UCSD-AML1 (cell line): Measurements from ENCODE around the gene INPP5E.
A peak's percentile ranks its signal among the peaks of the same experiment; 100 is the strongest.
"Not testable (repeated sequence)": the region's sequence is repeated elsewhere in the genome, so short reads cannot be mapped to it uniquely, and the experiment has no call there.

Source experiments
- DNase-seq: peaks from one replicate; lab custom pipeline; 2025; ENCODE audit not compliant: unreplicated experiment; lab: John Stamatoyannopoulos, UW

INPP5E gene

DNA sequence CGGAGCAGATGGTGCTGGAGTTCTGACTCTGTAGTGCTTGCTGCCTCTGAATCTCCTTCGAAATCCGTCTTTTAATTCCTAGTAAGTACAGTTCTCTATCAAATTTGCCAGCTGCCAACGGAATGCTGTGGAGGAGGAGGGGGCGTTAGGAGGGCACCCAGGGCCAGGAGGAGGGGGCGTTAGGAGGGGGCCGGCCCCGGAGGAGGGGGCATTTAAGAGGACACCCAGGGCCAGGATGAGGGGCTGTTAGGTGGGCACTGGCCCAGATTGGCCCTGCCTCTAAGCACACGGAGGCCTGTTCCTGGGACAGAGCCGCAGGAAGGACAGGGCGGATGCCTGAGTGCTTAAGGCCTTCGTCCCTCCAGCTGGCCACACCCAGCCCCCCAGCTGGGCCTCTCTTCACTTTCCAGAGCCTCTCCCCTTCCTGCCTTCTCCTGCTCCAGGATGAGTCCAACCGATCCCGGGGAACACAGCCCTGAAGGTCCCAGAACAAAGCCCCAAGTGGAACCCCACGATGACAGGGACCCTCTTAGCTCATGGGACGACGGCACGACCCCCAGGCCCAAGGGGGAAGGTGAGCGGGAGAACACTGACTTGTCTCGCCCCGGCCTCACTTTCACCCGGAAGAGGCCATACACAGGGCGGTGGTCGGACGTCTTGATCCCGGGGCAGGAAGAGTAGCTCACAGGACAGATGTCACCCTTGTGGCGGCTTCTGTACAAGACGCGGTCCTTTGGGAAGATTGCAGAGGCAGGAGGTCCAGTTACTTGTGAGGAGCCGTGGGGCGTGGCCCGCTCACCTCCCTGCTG is 9.8 kb downstream of the INPP5E start:
- no peak for DNase-seq

DNA sequence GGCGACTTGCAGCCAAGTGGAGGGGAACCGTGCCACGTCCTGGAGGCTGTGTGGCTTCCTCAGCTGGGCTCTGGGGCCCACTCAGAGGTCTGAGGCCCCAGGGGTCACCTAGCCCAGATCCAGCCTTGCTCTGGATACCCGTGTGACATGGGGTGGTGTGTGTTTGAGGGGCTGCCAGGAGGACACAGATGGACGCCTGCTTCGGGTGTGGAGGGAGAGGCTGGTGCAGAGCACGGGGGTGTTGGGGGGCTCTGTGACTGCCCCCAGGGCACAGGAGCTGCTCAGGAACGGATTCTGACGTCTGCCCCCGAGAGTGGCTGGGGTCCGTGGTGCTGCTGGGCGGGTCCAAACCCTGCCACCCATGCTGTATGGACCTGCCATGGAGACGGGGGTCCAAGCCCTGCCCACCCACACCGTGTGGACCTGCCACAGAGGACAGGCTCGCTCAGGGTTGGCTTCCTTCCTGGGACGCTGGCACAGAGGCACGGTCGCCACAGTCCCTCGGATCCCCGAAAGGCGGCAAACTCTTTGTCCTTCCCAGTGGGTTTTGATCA is 10.5 kb downstream of the INPP5E start:
- no peak for DNase-seq

DNA sequence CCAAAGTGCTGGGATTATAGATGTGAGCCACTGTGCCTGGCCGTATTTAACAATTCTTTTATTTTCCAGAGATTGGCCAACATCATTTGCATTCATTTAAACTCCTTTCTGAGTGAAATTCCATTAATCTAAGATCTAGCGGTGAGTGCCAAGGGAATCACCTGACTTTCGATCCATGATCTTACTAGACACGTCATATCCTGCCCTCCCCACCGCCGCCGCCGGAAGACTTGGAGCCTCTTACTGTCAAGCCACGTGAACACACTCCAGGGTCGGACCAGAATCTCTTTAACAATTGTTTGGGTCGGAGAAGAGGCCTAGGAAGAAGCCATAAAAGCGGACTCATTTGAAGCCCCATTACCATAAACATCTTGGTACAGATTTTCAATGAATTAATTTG is 12.9 kb downstream of the INPP5E start:
- no peak for DNase-seq

DNA sequence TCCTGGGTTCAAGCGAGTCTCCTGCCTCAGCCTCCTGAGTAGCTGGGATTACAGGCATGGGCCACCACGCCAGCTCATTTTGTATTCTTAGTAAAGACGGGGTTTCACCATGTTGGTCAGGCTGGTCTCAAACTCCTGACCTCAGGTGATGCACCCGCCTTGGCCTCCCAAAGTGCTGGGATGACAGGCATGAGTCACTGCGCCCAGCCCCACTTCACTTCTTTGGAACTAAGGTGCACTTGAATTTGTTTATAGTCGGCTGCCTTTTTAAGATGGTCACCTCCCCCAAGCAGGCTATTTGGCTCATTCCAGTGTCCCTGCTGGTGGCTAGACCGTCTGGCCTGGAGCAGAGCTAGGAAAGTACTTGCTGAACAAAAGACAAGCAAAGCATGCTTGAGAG is 14.3 kb downstream of the INPP5E start:
- not testable (repeated sequence) for DNase-seq

DNA sequence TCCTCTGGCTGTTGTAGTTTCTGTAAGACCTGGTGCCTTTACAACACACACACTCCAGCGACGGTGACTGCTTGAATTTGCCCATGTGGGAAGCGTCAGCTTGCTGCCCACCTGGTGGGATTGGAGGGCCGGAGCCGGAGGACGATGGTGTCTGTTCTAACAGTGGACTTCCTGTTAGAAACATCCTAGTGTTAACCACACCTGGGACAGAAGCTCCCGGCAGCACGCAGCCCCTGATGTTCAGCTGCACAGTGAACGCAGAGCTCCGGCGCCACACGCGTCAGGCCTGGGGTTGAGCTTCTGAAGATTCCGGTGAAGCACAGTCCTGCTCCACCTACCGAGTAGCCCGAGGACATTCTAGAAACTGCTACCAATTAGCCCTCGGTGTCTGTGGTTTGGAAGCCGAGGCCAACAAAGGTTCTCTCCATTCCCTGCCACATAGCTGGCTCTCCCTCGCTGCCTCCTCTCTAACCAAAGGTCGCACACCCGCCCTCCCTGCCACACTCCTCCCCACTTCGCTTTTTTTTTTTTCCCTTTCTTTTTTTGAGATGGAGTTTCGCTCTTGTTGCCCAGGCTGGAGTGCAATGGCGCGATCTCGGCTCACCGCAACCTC is 14.8 kb downstream of the INPP5E start:
- DNase-seq = no peak

DNA sequence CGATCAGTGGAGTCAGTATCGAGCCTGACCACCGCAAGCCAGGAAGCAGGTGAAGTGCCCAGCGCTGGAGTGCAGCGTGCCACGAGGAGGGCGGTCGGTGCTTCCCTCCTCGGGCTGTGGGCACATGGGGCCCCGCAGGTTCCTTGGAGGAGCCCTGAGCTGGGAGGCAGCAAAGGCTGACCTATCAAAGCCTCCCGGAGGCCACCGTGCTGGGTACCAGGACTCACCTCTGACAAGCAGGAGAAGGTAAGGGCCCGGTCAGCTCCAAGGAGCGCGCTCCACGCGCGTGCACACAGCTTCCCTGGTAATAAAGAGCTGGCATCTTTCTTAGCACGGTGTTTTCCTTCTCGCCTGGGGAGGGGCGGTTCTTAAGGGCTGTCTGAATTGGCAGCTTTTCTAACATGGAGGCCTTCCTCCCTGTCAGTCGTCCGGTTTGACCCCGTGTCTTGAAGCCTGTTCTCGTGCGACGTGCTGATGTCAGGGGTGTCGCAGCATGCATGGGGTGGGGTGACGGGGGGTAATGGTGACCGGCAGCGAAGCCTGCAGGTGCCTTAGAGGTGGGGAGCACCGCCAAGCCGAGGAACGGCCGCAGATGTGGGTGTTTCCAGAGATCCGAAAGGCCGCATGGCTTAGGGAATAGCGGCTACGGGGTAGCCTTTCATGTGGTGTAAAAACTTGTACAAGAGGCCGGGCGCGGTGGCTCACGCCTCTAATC is 16.1 kb downstream of the INPP5E start:
- DNase-seq = no peak

DNA sequence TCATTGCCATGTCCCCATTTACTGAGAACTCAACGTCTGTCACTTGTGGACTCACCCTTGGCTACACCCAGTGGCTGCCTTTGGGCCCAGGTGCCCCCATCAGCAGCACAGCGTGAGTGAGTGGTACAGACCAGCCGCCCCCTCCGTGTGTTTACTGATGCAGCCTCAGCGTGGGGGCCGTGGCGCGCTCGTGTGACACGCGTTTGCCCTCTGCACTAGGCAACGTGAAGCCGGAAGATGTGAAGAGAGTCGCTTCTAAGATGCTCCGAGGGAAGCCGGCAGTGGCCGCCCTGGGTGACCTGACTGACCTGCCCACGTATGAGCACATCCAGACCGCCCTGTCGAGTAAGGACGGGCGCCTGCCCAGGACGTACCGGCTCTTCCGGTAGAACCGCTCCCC is 16.8 kb downstream of the INPP5E start:
- no peak for DNase-seq

DNA sequence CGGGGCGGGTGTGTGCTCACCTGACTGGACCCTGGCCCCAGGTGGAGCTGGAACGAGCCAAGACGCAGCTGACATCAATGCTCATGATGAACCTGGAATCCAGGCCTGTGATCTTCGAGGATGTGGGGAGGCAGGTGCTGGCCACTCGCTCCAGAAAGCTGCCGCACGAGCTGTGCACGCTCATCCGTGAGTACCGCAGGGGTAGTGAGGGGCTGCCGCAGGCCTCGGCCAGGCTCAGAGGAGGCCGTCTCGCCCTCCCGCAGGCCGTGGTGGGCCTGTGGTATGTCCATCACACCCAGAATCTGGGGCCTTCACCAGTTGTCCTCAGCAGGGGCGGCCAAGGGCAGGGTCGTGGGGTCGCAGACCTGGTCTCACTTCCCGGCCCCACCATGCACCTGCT is 17.9 kb downstream of the INPP5E start:
- no peak for DNase-seq

DNA sequence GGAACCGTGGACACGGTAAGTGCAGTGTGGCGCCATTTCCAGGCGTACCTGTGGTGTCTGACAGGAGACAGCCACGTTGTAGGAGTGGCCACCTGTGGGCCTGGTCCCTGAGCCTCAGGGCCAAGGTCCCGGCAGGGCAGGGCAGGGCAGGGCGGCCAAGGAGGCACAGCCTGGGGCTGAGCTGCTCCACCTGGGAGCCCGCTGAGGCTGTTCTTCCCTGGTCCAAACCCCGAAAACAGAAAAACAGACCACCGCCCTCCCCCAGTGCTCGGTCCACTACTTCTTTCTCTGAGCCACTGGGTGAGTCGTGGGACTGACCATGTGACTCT is 20.6 kb downstream of the INPP5E start:
- no peak for DNase-seq

DNA sequence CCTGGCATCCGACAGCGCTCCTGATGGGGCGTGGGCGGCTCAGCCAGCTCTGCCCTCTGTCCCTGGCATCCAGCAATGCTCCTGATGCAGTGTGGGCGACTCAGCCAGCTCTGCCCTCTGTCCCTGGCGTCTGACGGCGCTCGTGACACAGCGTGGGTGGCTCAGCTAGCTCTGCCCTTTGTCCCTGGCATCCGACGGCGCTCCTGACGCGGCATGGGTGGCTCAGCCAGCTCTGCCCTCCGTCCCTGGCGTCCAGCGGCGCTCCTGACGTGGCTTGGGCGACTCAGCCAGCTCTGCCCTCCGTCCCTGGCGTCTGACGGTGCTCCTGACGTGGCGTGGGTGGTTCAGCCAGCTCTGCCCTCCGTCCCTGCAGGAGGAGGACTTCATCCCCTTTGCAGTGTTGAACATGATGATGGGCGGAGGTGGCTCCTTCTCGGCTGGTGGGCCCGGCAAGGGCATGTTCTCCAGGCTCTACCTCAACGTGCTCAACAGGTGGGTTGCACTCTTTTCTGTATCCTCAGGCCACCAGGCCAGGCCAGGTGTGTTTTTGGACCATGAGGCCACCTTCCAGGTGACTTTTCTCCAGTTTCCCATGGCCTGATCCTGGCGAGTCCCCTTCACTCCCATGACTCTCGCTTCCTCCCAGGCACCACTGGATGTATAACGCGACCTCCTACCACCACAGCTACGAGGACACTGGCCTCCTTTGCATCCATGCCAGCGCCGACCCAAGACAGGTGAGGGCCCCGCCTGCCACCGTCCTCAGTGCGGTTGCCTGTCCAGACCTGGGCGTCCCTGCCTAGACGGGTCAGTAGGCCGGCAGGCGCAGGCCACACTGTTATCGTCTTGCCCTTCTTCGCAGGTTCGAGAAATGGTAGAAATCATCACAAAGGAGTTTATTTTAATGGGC is 21.2 kb downstream of the INPP5E start:
- DNase-seq = no peak

DNA sequence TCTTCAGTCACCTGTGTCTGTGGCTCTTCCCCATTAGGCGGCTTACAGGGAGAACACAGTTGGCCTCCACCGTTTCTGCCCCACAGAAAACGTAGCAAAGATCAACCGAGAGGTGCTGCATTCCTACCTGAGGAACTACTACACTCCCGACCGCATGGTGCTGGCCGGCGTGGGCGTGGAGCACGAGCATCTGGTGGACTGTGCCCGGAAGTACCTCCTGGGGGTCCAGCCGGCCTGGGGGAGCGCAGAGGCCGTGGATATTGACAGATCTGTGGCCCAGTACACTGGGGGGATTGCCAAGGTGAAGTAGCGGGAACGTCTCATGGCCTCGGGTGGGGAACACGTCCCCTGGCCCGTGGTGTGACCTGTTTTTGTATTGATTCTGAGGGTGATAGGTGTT is 22.7 kb downstream of the INPP5E start:
- no peak for DNase-seq

DNA sequence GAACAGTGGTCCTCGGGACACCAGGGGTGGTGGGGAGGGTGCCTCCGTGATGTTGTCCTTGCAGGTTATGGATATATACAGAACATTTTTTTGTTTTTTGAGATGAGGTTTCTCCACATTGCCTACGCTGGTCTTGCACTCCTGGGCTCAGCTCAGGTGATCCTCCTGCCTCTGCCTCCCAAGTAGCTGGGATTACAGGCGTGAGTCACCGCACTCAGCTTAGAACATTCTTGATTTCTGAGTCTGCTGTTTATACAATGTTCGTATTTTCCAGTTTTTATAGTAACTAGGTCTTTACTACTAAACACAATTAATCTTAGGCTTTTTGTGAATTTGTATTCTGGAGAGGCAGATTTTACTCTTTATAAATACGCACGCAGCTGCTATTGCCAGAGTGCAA is 23.2 kb downstream of the INPP5E start:
- no peak for DNase-seq

DNA sequence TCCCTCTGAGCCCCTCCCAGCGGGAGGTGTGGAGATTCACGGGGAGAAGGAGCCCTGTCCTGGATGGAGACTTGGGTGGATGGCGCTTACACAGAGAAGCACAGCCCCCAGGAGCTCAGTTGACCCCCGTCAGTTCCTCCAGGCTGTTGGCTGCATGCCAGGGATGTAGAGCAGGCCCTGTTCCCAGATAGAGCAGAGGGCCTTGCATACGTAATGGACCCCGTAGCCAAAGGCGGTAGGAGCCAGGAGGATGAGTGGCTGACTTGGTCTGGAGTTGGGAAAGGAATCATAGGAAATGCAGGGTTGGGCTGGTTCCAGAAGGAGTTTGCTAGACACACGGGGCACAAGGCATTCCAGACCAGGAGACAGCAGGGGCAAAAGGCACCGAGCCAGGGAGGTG is 26.7 kb downstream of the INPP5E start:
- DNase-seq = no peak

DNA sequence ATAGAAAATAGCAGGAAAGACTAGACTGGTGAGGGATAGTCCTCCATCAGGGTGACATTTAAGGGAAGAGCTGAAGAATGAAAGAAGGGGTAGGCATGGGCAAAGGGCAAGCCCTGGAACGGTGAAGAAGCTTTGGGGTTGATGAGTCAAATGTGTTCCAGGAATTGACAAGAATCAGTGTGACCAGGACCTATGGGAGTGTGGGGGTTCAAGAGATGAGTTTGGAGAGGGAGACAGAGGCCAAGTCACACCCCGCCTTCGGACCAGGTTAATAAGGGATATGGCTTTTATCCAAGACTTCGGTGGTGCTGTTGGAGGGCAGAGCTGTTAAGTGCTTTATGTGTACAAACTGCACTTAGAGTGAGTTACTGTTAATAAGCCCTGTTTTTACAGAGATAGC is 28.3 kb downstream of the INPP5E start:
- DNase-seq = no peak

DNA sequence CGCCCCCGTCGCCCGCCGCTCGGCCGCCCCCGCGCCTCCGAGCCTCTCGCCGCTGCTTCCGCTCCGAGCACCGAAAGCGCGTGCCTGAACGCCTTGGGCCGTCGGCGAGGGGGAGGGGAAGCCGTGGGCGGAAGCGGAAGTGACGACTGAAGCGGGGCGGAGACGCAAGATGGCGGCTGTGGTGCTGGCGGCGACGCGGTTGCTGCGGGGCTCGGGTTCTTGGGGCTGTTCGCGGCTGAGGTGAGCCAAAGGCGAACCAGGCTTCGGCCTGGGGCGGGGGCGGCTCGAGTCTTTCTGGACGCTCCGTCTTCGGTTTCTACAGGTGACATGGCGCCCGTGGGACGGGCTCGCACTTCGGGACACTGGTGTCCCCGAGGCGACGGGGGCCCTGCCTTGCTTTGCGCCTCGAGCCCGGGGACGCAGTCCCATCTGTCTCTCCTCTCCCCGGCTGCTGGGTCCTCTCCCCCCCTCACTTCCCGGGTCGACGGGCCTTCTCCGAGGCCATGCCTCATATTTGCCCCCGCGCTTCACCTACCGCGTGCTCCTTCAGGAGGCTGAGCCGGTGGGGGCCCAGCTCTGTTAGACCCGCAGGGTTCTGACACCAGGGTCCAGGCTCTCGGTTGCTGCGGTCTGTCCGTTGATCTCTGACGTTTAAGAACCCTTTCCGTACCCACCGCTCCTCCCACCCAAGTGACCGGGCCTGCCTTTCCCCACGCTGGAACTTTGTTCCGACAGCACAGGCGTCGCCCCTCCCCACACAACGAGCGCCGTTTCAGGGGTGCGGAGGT is 29.0 kb downstream of the INPP5E start, which contains the start of the genes ENTR1 and PMPCA:
Gene ENTR1, minus strand, starts transcription at position 115 of the 788 bp plus-strand sequence. CDS start 217 bp downstream, outside the sequence.
Gene PMPCA, plus strand, starts transcription at position 159 of the 788 bp plus-strand sequence. Its CDS starts 11 bp downstream, at position 170.
- DNase-seq = peak; percentile 90

DNA sequence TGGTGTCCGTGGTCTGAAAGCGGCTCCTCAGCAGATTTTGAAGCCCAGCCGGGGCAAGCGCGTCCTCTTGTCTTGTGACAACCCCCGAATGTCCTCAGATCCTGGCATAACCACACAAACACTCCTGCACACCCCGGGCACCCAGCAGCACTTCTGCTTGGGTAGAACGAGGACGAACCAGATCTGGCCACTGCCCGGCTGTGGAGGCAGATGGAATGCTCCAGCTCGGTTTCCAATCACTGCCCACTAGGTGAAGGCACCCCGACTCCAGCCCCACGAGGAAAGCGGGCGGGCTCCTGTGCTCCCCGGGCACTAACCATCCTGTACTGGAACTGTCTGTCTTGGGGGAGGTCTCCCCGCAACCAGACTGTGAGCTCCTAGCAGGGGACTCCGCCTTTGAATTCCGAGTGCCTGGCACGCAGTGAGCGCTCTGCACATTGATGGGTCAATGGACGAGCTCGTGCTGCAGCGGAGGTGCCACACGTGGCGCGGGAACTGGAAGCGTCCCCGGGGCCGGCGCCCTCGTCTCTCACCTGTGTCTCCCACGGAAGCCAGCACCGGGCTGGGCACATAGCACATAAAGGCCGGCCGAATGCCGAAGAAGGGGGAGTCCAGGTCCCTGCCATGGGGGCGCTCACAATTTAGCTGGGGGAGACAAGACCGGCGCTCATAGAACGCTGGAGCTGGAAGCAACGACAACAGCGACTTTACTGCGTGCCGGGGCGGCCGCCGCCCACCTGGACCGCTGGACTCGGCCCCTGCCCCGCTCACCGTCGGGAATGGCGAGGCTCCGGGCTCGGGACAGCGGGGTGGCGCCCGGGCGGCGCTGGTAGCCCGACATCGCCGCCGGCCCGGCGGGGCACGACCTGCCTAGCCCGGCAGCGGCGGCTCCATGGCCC is 29.8 kb downstream of the INPP5E start:
- DNase-seq = peak; percentile 33

DNA sequence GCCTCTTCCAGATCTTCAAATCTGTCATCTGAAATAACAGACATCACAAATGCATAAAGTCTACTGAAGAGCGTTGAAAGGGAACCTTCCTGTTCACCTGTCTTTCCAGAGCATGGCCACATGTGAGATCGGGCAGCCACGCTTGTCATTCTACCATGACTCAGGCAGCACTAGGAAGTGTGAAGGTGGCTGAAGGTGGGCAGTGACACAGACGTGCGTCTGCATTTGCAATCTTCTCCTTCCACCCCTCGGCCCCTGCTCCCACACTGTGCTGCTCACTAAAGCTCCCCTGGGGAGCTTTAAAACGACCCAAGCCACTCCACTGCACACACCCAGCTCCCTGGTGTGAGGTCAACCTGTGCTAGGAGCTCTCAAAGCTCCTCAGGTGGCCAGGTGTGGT is 31.7 kb downstream of the INPP5E start:
- no peak for DNase-seq

DNA sequence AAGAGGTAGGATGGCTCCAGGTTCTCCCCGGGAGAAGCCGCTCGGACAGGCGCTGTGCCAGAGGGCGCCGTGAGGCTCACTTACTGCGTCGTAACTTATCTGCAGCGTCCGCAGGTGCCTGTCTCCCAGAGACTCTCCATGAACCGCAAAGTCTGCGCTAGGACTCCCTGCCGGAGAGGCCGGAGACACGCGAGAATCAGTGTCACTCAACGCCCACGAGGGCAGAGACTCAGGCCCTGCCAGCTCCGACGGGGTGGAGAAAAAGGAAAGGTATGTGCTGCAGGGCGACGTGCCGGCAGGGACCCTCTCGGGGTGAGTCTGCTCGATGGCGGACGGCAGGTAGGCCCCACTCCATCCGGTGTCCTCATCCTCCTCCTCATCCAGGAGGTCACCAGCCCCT is 32.6 kb downstream of the INPP5E start:
- DNase-seq = not testable (repeated sequence)

DNA sequence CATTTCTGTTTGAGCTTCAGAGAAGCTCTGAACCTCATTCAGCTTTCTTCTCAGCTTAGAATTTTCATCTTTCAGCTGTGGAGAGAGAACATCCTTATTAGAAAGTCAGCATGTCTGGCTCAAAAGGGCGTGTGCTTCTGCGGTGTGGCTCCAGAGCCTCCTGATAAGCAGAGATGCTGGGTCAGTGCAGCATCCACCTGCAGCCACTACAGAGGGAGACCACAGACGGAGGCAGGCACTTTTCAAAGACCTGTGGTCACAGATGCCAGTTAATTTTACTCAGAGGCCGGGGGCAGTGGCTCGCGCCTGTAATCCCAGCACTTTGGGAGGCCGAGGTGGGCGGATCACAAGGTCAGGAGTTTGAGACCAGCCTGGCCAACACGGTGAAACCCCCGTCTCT is 33.7 kb downstream of the INPP5E start:
- DNase-seq = not testable (repeated sequence)
